ENCODE data around the gene DNAJC17.

DNA sequence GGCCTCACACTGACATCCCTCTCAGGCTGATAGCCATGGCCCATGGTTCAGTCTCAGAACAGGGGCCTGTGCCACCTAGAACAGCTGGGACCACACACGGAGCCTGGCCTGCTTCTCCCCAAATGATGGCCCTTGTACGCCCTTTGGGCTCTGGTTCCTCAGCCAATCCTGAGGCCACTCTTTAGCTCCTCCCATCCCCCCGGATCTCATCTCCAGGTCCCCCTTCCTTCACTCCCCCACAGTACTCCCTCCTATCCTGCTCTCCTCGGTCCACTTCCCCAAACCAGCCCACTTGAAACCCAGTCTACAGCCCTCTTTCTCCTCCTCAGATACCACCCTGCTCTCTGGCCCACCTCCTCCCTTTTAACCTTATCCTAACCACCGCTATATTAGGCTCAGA lies 18.2 kb downstream of the DNAJC17 start:
- TF ChIP-seq CTCF (IDR thresholded peaks at IDR 0.05) = no peak
- TF ChIP-seq EZH2 (IDR thresholded peaks at IDR 0.05) = no peak
- TF ChIP-seq EZH2phosphoT487 (IDR thresholded peaks at IDR 0.05) = no peak

Data from neural progenitor cell (in vitro differentiated cells).